ENCODE measurements around the gene ATP2A1.
"Not testable (repeated sequence)": the region's sequence is repeated elsewhere in the genome, so short reads cannot be mapped to it uniquely, and the experiment has no call there.

Gene ATP2A1

DNA sequence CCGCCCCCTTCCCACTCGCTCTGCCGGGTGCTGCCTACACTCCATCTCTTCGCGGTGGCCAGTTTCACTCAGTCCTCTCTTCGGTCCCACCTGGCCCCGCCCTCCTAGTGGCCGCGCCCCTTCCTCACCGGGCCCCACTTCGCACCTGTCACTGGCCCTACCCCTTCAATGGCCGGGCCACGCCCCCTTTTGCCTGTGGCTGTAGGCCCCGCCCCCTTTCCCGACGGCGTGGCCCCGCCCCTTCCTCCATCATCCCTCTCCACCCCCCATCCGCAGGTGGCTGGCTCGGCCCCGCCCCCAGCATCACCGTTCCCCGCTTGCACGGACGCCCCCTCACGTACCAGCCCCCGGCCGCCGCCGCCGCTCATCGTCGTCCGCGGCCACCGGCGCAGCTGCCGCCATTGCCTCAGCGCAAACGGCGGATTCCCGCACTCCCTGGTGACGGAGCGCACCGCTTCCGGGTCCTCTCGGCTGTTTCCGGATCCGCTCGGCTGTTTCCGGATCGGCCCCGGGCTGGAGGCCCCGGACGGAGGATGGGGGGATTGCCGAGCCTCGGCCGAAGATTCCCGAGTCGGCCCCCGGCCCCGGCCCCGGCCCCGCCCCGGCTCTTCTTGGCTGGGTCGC is 46.6 kb downstream of the ATP2A1 start, which contains the start of gene RABEP2:
Gene RABEP2, minus strand, starts transcription at position 477 of the 624 bp plus-strand sequence. Its CDS starts 75 bp downstream, at position 402.
- ChIA-PET CTCF (interaction anchor here (1.9 kb wide), 1 partner anchor 20 kb away, joined by 5 read pairs; no protein-coding TSS in a partner anchor), POLR2A (interaction anchor here (0.9 kb wide), 1 partner anchor 26 kb away, joined by 3 read pairs; the partner anchor contains the start of gene NFATC2IP)
- H3K4me3 ChIP-seq (ENCODE audit: low read depth, low read length): peak within 1 kb of the TSS; percentile 82
- TF ChIP-seq, protein P1, sequence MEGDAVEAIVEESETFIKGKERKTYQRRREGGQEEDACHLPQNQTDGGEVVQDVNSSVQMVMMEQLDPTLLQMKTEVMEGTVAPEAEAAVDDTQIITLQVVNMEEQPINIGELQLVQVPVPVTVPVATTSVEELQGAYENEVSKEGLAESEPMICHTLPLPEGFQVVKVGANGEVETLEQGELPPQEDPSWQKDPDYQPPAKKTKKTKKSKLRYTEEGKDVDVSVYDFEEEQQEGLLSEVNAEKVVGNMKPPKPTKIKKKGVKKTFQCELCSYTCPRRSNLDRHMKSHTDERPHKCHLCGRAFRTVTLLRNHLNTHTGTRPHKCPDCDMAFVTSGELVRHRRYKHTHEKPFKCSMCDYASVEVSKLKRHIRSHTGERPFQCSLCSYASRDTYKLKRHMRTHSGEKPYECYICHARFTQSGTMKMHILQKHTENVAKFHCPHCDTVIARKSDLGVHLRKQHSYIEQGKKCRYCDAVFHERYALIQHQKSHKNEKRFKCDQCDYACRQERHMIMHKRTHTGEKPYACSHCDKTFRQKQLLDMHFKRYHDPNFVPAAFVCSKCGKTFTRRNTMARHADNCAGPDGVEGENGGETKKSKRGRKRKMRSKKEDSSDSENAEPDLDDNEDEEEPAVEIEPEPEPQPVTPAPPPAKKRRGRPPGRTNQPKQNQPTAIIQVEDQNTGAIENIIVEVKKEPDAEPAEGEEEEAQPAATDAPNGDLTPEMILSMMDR (IDR thresholded peaks at IDR 0.05; ENCODE audit: insufficient read depth, low read length, missing control alignments): no peak
- no peak for DNase-seq (ENCODE audit: low read depth, low spot score)

DNA sequence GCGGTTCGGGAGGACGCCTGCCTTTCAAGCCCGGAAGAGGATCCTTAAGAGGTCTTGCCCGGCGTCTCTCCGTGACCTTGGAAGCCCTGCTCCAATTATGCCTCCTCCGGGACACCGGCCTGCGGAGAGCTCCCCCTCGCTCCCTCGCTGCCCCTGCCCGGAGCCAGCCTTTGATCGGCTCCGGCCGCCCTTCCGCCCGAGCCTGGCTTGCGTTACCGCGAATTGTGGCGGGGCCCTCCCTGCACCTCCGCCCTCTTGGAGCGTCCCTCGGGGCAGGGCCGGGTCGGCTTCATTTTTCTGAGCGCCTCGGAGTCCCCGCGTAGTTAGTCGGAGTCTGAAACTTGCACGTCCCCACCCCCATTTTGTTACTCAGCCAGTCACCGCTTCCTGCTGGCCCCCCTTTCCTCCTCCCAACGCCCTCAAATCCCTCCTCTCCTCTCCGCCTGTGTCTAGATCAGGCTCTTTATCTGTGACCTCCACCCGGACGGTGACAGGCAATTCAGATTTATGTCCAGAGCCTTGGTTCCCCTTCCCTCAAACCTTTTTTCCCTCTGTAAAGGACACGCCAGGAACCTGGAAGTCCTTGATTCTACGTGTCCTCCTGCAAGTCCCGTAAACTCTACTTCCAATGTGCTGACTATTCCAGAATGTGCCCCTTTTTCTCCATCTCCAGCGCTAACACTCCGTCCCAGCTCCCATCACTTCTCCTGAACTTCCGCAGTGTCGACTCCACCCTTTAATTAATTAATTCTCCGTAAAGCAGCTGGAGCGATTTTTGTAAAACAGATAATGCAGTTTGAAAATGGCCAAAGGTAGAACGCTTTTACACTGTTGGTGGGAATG is 47.3 kb downstream of the ATP2A1 start:
- CTCF ChIA-PET: interaction anchor here (1.1 to 5.8 kb wide), 3 partner anchors 19 to 25 kb away, joined by 4 to 44 read pairs (median 5); partner anchors contain the start of gene NFATC2IP
- POLR2A ChIA-PET: interaction anchor here (0.9 kb wide), 1 partner anchor 25 kb away, joined by 3 read pairs; the partner anchor contains the start of gene NFATC2IP

DNA sequence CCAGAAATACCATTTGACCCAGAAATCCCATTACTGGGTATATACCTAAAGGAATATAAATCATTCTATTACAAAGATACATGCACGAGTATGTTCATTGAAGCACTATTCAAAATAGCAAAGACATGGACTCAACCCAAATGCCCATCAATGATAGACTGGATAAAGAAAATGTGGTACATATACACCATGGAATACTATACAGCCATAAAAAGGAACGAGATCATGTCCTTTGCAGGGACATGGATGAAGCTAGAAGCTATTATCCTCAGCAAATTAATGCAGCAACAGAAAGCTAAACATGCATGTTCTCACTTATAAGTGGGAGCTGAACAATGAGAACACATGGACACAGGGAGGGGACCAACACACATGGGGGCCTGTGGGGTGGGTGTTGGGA is 48.0 kb downstream of the ATP2A1 start:
- POLR2A ChIA-PET; DNase-seq (ENCODE audit: low read depth, low spot score); H3K4me3 ChIP-seq (ENCODE audit: low read depth, low read length): not testable (repeated sequence)
- CTCF ChIA-PET: interaction anchor here (1.1 to 5.8 kb wide), 2 partner anchors 18 to 24 kb away, joined by 4 to 44 read pairs; partner anchors contain the start of gene NFATC2IP

More for the DNA sequence above, 47.3 kb downstream of the ATP2A1 start:
- peak overlapping the region; percentile 82 for H3K4me3 ChIP-seq (ENCODE audit: low read depth, low read length)
- TF ChIP-seq, protein P1 (IDR thresholded peaks at IDR 0.05; ENCODE audit: insufficient read depth, low read length, missing control alignments): no peak
- peak; percentile 17 for DNase-seq (ENCODE audit: low read depth, low spot score)

DNA sequence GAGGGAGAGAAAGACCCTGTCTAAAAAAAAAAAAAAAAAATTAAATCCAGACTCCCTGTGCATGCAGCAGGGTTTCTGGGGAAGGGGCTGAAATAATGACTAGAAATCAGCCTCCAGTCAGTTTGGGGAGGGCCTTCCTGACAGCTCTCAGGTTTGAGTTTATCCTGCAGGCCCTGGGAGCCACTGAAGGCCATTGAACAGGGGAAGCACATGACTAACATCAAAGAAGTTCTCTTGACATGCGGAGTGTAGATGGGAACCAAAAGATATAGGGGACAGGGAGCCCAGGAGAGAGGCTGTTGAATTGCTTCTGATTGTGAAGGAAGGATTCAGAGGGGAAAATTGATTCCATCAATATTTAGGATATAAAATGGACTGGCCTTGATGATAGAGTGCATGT is 49.5 kb downstream of the ATP2A1 start:
- POLR2A ChIA-PET: no interaction called here
- no peak overlapping the region for H3K4me3 ChIP-seq (ENCODE audit: low read depth, low read length)
- DNase-seq (ENCODE audit: low read depth, low spot score): no peak
- CTCF ChIA-PET: interaction anchor here (1.1 to 5.8 kb wide), 2 partner anchors 16 to 19 kb away, joined by 4 to 44 read pairs; no protein-coding TSS in a partner anchor
- TF ChIP-seq, protein P1 (IDR thresholded peaks at IDR 0.05; ENCODE audit: insufficient read depth, low read length, missing control alignments): no peak

DNA sequence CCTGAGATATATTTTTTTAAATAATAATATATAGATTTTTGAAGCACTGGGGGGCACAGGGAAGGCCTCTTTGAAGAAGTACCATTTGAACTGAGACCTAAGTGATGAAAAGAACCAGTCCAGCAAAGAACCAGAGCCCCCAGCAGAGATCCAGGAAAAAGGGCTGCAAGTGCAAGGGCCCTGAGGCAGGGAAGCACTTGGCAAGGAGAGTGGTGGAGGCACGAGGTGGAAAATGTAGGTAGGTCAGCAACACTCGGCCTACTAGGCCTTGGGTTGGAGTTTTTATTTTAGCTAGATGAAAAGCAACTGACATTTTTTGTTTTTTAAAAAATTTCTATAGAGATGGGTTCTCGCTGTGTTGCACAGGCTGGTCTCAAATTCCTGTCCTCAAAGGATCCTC is 51.9 kb downstream of the ATP2A1 start:
- DNase-seq (ENCODE audit: low read depth, low spot score): no peak
- TF ChIP-seq, protein P1 (IDR thresholded peaks at IDR 0.05; ENCODE audit: insufficient read depth, low read length, missing control alignments): no peak
- ChIA-PET CTCF (interaction anchor here (5.8 kb wide), 1 partner anchor 14 kb away, joined by 44 read pairs; no protein-coding TSS in a partner anchor), POLR2A (no interaction called here)
- H3K4me3 ChIP-seq (ENCODE audit: low read depth, low read length): no peak overlapping the region

DNA sequence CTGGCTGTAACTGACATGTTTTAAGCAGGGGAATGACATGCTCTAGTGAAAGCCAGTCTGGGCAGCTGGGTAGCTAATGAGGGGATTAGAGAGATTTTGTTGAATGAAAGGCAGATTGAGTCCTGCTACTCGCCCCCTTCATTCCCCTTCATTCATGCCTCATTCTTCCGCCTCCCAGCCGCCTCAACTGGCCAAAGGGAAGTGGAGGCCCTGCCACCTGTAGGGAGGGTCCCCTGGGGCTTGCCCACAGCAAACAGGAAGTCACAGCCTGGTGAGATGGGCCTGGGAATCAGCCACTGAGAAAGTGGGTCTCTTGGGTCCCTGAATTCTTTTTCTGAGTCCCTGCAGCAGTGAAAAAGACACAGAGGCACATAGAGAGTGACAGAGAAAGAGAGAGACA is 52.4 kb downstream of the ATP2A1 start:
- POLR2A ChIA-PET: no interaction called here
- H3K4me3 ChIP-seq (ENCODE audit: low read depth, low read length): no peak overlapping the region
- no peak for DNase-seq (ENCODE audit: low read depth, low spot score)
- TF ChIP-seq, protein P1 (IDR thresholded peaks at IDR 0.05; ENCODE audit: insufficient read depth, low read length, missing control alignments): no peak
- CTCF ChIA-PET: interaction anchor here (5.8 kb wide), 1 partner anchor 14 kb away, joined by 44 read pairs; no protein-coding TSS in a partner anchor
